C4-2B (cell line): ENCODE measurements around the gene SLC20A1.

Experiments used
- H3K27ac ChIP-seq: fragments of 450-650 bp; 2 replicates; pipeline ENCODE4 v1.5.1; 2017
- CTCF ChIP-seq: fragments of 450-650 bp; conservative IDR thresholded peaks from 2 replicates; pipeline ENCODE4 v1.5.1; 2017; ENCODE audit warnings: mild to moderate bottlenecking
- ZFX ChIP-seq: fragments of 450-650 bp; IDR thresholded peaks from 2 replicates; pipeline ENCODE4 v1.6.1; 2017

Gene SLC20A1

GRCh38 chr2:112627060-112628040 is 18.4 kb upstream of the SLC20A1 start:
- TF ChIP-seq CTCF (no peak), ZFX (no peak)
- H3K27ac ChIP-seq, result no peak overlapping the region

- TF ChIP-seq CTCF, result no peak
- TF ChIP-seq ZFX, result no peak
- H3K27ac ChIP-seq, result no peak overlapping the region
Measured at GRCh38 chr2:112629224-112629623, 16.5 kb upstream of the SLC20A1 start.

DNA sequence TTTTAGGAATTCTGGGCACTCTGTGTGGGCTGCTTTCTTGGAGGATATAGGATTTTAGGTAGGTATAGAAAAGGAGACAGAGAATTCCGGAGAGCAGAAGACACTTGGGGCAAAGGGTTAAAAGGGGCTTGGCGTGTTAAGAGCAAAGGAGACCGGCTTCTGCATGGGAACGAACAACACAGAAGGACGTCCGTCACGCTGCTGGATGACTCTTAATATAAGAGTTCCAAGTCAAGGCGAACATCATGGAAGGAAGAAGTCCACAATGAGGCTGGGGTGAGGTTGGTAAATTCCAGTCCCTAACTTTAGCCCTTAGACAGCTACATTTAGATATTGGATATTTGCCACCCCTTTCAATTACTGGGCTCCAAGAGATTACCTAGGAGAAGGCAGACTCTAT is 15.9 kb upstream of the SLC20A1 start:
- TF ChIP-seq ZFX, result no peak
- H3K27ac ChIP-seq, result no peak overlapping the region

GRCh38 chr2:112630268-112630667 is 15.5 kb upstream of the SLC20A1 start:
- H3K27ac ChIP-seq, result no peak overlapping the region
- TF ChIP-seq ZFX (no peak), CTCF (no peak)

- H3K27ac ChIP-seq, result no peak overlapping the region
- TF ChIP-seq ZFX (no peak), CTCF (no peak)
Measured at GRCh38 chr2:112633708-112634107, 12.0 kb upstream of the SLC20A1 start.

- H3K27ac ChIP-seq, result no peak overlapping the region
- TF ChIP-seq ZFX (no peak), CTCF (no peak)
Measured at GRCh38 chr2:112634153-112634873, 11.4 kb upstream of the SLC20A1 start.

- no peak for TF ChIP-seq CTCF
- TF ChIP-seq ZFX, result no peak
Measured at GRCh38 chr2:112634874-112635157, 10.9 kb upstream of the SLC20A1 start.

More at GRCh38 chr2:112634874-112635157, 10.9 kb upstream of the SLC20A1 start:
- H3K27ac ChIP-seq, result no peak overlapping the region
